ENCODE measurements around the gene DOCK3. TPM values are rescaled to one million over a fixed set of nuclear protein-coding genes. Genes with fewer than 3 reads are reported as not detected.

Gene DOCK3
- total and polyA plus RNA-seq, 2 of the 4 experiments (the other 2 are of a cell fraction), result under 0.01 to 0.12 TPM

GRCh38 chr3:50749822-50750221, 75.1 kb downstream of the DOCK3 start:
- ATAC-seq (ENCODE audit: low read depth) (no peak), DNase-seq (no peak)
- CTCF ChIA-PET, result no interaction called here
- H3K9me1 ChIP-seq (ENCODE audit: insufficient read depth, low read length), result no peaks in the 10 kb centered on the region
- H3K79me1 ChIP-seq (ENCODE audit: low read depth in 1 of 2, low read length in 2 of 2), result no peaks in the 10 kb centered on the region
- no peak overlapping the region for H3K56ac ChIP-seq (ENCODE audit: extremely low read depth, insufficient read depth, low read length)
- H2BK120ac ChIP-seq (ENCODE audit: low read depth, low read length), result no peak overlapping the region
- H2AK5ac ChIP-seq (ENCODE audit: low read depth, low read length), result no peak overlapping the region
- no peaks in the 10 kb centered on the region for H4K20me1 ChIP-seq (ENCODE audit: insufficient read depth, low read length)
- H3K23ac ChIP-seq (ENCODE audit: low read depth, low read length), result no peak overlapping the region
- no peak overlapping the region for H4K5ac ChIP-seq (ENCODE audit: low read depth, low read length)
- no peak overlapping the region for H3K9ac ChIP-seq (ENCODE audit: low read depth, low read length)
- H3K4ac ChIP-seq (ENCODE audit: low read depth, low read length), result no peak overlapping the region
- no peaks in the 10 kb centered on the region for H3K4me1 ChIP-seq (ENCODE audit: control insufficient read depth, insufficient read depth, low read length)
- dilution Hi-C loops (cut with HindIII; ENCODE audit: low sequenced_read_pairs, unreplicated experiment) (no loop called here), intact Hi-C loops (cut with micrococcal nuclease) (no loop called here), in situ Hi-C loops (cut with MboI; ENCODE audit: low sequenced_read_pairs) (no loop called here)
- POLR2A ChIA-PET (ENCODE audit: unreplicated experiment), result no interaction called here
- no peak overlapping the region for H2BK20ac ChIP-seq (ENCODE audit: low read depth, low read length)
- H3K4me2 ChIP-seq (ENCODE audit: low read depth, low read length), result no peak overlapping the region
- no peaks in the 10 kb centered on the region for H3K36me3 ChIP-seq (ENCODE audit: control insufficient read depth, insufficient read depth, low read length)
- no peak overlapping the region for H3K14ac ChIP-seq (replicated peaks; ENCODE audit: low read depth, low read length)
- WGBS, 2 experiments (ENCODE audit: extremely low coverage in 2 of 2, insufficient read length in 1 of 2), result no CpG with 5 or more reads among the region's 5 CpGs
- H3K18ac ChIP-seq (ENCODE audit: low read depth, low read length), result no peak overlapping the region
- H4K8ac ChIP-seq (ENCODE audit: low read depth in 2 of 2, low read length in 2 of 2), result no peak overlapping the region
- H2AK9ac ChIP-seq (replicated peaks; ENCODE audit: low read depth, low read length, poor library complexity), result no peak overlapping the region
- H3K27ac ChIP-seq (ENCODE audit: insufficient read depth, low read length), result no peak overlapping the region
- H4K91ac ChIP-seq (ENCODE audit: insufficient read depth, low read depth, low read length), result no peak overlapping the region
- H2AFZ ChIP-seq (replicated peaks; ENCODE audit: low read length, poor library complexity), result no peak overlapping the region
- no peaks in the 10 kb centered on the region for H3K27me3 ChIP-seq (ENCODE audit: control insufficient read depth, insufficient read depth, low read length)
- no peak overlapping the region for H3K4me3 ChIP-seq (ENCODE audit: insufficient read depth, low read depth, low read length)
- no peak overlapping the region for H2BK5ac ChIP-seq (ENCODE audit: low read depth, low read length, poor library complexity, severe bottlenecking)
- no peaks in the 10 kb centered on the region for H3K9me3 ChIP-seq (ENCODE audit: control insufficient read depth, insufficient read depth, low read length)
- BruUV-seq (replicated peaks), result no TSS peak
- no peak overlapping the region for H2BK15ac ChIP-seq (ENCODE audit: low read depth, low read length)
- TF ChIP-seq FOS (IDR thresholded peaks at IDR 0.05; ENCODE audit: low read depth, low read length) (no peak), NFE2L2 (IDR thresholded peaks at IDR 0.05; ENCODE audit: low read depth, low read length) (no peak), POLR2A (IDR thresholded peaks at IDR 0.05; ENCODE audit: low read depth, low read length) (no peak), ELK1 (IDR thresholded peaks at IDR 0.05; ENCODE audit: borderline replicate concordance, low read depth, low read length) (no peak), BHLHE40 (IDR thresholded peaks at IDR 0.05; ENCODE audit: low read depth, low read length) (no peak), RAD21 (IDR thresholded peaks at IDR 0.05; ENCODE audit: low read length) (no peak), CHD1 (IDR thresholded peaks at IDR 0.05; ENCODE audit: low read depth, low read length) (no peak), MAZ (IDR thresholded peaks at IDR 0.05; ENCODE audit: borderline replicate concordance, low read depth, low read length) (no peak), CTCF (conservative IDR thresholded peaks at IDR 0.05; ENCODE audit: low read depth, low read length) (no peak), MXI1 (IDR thresholded peaks at IDR 0.05; ENCODE audit: borderline replicate concordance, low read depth, low read length) (no peak)

Data from IMR-90 (cell line).